Epithelial cell of esophagus (primary cell): ENCODE results near the gene MGAT2.
"Not testable (repeated sequence)": the region's sequence is repeated elsewhere in the genome, so short reads cannot be mapped to it uniquely, and the experiment has no call there.

Experiments used
- DNase-seq: peaks from one replicate; pipeline ENCODE4 v3.0.0; 2010; ENCODE audit warnings: low read depth
- H3K4me3 ChIP-seq: 2 replicates; pipeline ENCODE4 v1.5.1; 2011; ENCODE audit warnings: mild to moderate bottlenecking, low read length, control low read depth
- CTCF ChIP-seq: IDR thresholded peaks from 2 replicates; pipeline ENCODE4 v1.5.1; 2011; ENCODE audit warnings: low read depth, mild to moderate bottlenecking, low read length, control low read depth, inconsistent platforms; ENCODE audit not compliant: insufficient read depth; ENCODE audit errors: missing control alignments

Gene MGAT2

GRCh38 chr14:49641697-49642129 is 21.1 kb downstream of the MGAT2 start:
- H3K4me3 ChIP-seq, result no peak overlapping the region
- TF ChIP-seq CTCF, result no peak
- no peak for DNase-seq

GRCh38 chr14:49642163-49642562 is 21.6 kb downstream of the MGAT2 start:
- DNase-seq, result no peak
- no peak overlapping the region for H3K4me3 ChIP-seq
- TF ChIP-seq CTCF, result no peak

DNA sequence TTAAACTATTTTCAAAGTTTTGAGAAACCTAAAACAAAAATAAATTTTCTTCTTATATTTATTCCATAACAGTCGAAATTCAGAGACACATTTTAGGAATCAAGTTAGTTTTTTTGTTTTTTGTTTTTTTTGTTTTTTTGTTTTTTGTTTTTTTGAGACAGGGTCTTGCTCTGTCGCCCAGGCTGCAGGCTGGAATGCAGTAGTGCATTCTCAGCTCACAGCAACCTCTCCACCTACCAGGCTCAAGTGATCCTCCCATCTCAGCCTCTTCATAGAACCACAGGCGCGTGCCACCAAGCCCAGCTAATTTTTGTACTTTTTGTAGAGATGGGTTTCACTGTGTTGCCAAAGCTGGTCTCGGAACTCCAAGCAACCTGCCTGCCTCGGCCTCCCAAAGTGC is 32.9 kb downstream of the MGAT2 start:
- no peak for DNase-seq
- no peak overlapping the region for H3K4me3 ChIP-seq
- TF ChIP-seq CTCF, result no peak

DNA sequence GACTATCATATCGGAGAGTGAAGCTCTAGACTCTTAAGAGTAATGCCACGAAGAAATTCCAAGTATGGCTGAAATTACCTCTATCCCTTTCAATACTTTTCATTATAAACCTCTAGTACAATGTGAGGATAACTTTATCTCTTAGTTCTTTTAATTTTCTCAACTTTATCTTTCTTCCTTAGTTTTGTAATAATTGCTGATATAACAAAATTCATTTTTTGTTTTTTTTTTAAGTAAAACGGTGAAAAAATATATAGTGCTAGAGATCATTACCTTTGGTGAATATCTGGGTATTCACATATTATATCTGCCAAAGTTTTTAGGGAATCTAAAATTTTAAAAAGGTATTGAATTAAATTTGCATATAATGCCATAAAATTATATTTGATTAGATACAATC is 33.9 kb downstream of the MGAT2 start:
- no peak for TF ChIP-seq CTCF
- H3K4me3 ChIP-seq, result no peak overlapping the region
- no peak for DNase-seq

- H3K4me3 ChIP-seq, result not testable (repeated sequence)
- DNase-seq, result peak; percentile 42
Observed at GRCh38 chr14:49657500-49657899, 36.9 kb downstream of the MGAT2 start.

- peak; percentile 80 for DNase-seq
- no peak overlapping the region for H3K4me3 ChIP-seq
- no peak for TF ChIP-seq CTCF
Observed at GRCh38 chr14:49659526-49660455, 39.2 kb downstream of the MGAT2 start.

- DNase-seq, result no peak
Observed at GRCh38 chr14:49670475-49670874, 49.9 kb downstream of the MGAT2 start.

More at GRCh38 chr14:49670475-49670874, 49.9 kb downstream of the MGAT2 start:
- no peak for TF ChIP-seq CTCF
- H3K4me3 ChIP-seq, result no peak overlapping the region
